IMR-90 (cell line): ENCODE measurements around the gene HADHB. TPM values are rescaled to one million over a fixed set of nuclear protein-coding genes. Genes with fewer than 3 reads are reported as not detected.

ENCODE experiments used
- ATAC-seq: fragments of 200-7000 bp; cut with Tn5 transposase; 2 replicates; pipeline ENCODE4 v1.9.1; 2020; ENCODE audit warnings: low read depth, mild to moderate bottlenecking, moderate library complexity
- BruUV-seq: library from RNA; stranded (reverse); fragments of 400-500 nt; replicated peaks from 2 replicates; lab custom pipeline; 2021; lab: Mats Ljungman, UMichigan
- CTCF ChIA-PET: fragments of 300-600 bp; formaldehyde crosslinking; extraction: SDS; loops from one replicate; lab custom pipeline; 2021; ENCODE audit warnings: antibody characterized with exemption; lab: Yijun Ruan, JAX
- POLR2A ChIA-PET: fragments of 300-600 bp; sonication (Branson Sonifier 250); formaldehyde crosslinking; loops from one replicate; lab custom pipeline; 2022; ENCODE audit warnings: antibody characterized with exemption; ENCODE audit not compliant: unreplicated experiment; lab: Charles Lee
- DNase-seq: peaks from one replicate; pipeline ENCODE4 v3.0.0; 2013
- H2AFZ ChIP-seq: replicated peaks from 2 replicates; pipeline ENCODE3; 2013; ENCODE audit warnings: low read length, mild to moderate bottlenecking; ENCODE audit not compliant: poor library complexity
- H2AK5ac ChIP-seq: 2 replicates; pipeline ENCODE4 v1.6.1; 2013; ENCODE audit warnings: low read depth, low read length, inconsistent platforms
- H2AK9ac ChIP-seq: replicated peaks from 2 replicates; pipeline ENCODE3; 2013; ENCODE audit warnings: mild to moderate bottlenecking, low read depth, low read length, moderate library complexity; ENCODE audit not compliant: poor library complexity
- H2BK120ac ChIP-seq: 2 replicates; pipeline ENCODE4 v1.6.1; 2013; ENCODE audit warnings: low read depth, low read length, inconsistent platforms
- H2BK15ac ChIP-seq: 3 replicates; pipeline ENCODE4 v1.6.1; 2013; ENCODE audit warnings: low read depth, low read length, inconsistent platforms
- H2BK20ac ChIP-seq: 2 replicates; pipeline ENCODE4 v1.6.1; 2013; ENCODE audit warnings: low read depth, mild to moderate bottlenecking, inconsistent platforms, low read length, moderate library complexity
- H2BK5ac ChIP-seq: 2 replicates; pipeline ENCODE4 v1.6.1; 2013; ENCODE audit warnings: mild to moderate bottlenecking, low read depth, low read length, inconsistent platforms; ENCODE audit not compliant: poor library complexity, severe bottlenecking
- H3K14ac ChIP-seq: replicated peaks from 2 replicates; pipeline ENCODE4 v1.6.1; 2013; ENCODE audit warnings: low read depth, low read length, inconsistent platforms
- H3K18ac ChIP-seq: 2 replicates; pipeline ENCODE4 v1.6.1; 2013; ENCODE audit warnings: low read depth, low read length, control low read depth
- H3K23ac ChIP-seq: 2 replicates; pipeline ENCODE4 v1.6.1; 2013; ENCODE audit warnings: low read depth, low read length, inconsistent platforms
- H3K27ac ChIP-seq: 2 replicates; pipeline ENCODE4 v1.5.1; 2013; ENCODE audit warnings: mild to moderate bottlenecking, control low read depth, low read length; ENCODE audit not compliant: insufficient read depth
- H3K27me3 ChIP-seq: 2 replicates; pipeline ENCODE4 v1.6.1; 2013; ENCODE audit warnings: low read length; ENCODE audit not compliant: control insufficient read depth, insufficient read depth
- H3K36me3 ChIP-seq: 2 replicates; pipeline ENCODE4 v1.6.1; 2013; ENCODE audit warnings: low read length, mixed read lengths; ENCODE audit not compliant: control insufficient read depth, insufficient read depth
- H3K4ac ChIP-seq: 2 replicates; pipeline ENCODE4 v1.6.1; 2013; ENCODE audit warnings: low read depth, low read length, inconsistent platforms
- H3K4me1 ChIP-seq: 2 replicates; pipeline ENCODE4 v1.6.1; 2013; ENCODE audit warnings: low read length, mixed read lengths; ENCODE audit not compliant: control insufficient read depth, insufficient read depth
- H3K4me2 ChIP-seq: 2 replicates; pipeline ENCODE4 v1.6.1; 2013; ENCODE audit warnings: low read depth, mild to moderate bottlenecking, control low read depth, low read length, moderate library complexity
- H3K4me3 ChIP-seq: 2 replicates; pipeline ENCODE4 v1.5.1; 2013; ENCODE audit warnings: low read depth, mild to moderate bottlenecking, control low read depth, low read length, moderate library complexity; ENCODE audit not compliant: insufficient read depth
- H3K56ac ChIP-seq: 2 replicates; pipeline ENCODE4 v1.6.1; 2013; ENCODE audit warnings: low read length, inconsistent platforms; ENCODE audit not compliant: insufficient read depth; ENCODE audit errors: extremely low read depth
- H3K79me1 ChIP-seq, 2 experiments: 2 replicates each; pipeline ENCODE4 v1.6.1; 2013; ENCODE audit warnings: low read length in 2 of 2, inconsistent platforms in 1 of 2, low read depth in 1 of 2
- H3K9ac ChIP-seq: 2 replicates; pipeline ENCODE4 v1.6.1; 2013; ENCODE audit warnings: low read depth, low read length, control low read depth
- H3K9me1 ChIP-seq: 2 replicates; pipeline ENCODE4 v1.6.1; 2013; ENCODE audit warnings: low read length, inconsistent platforms; ENCODE audit not compliant: insufficient read depth
- H3K9me3 ChIP-seq: 2 replicates; pipeline ENCODE4 v1.6.1; 2013; ENCODE audit warnings: low read length; ENCODE audit not compliant: control insufficient read depth, insufficient read depth
- H4K20me1 ChIP-seq: 2 replicates; pipeline ENCODE4 v1.6.1; 2013; ENCODE audit warnings: low read length, inconsistent platforms; ENCODE audit not compliant: insufficient read depth
- H4K5ac ChIP-seq: 2 replicates; pipeline ENCODE4 v1.6.1; 2013; ENCODE audit warnings: mild to moderate bottlenecking, low read depth, low read length, control low read depth
- H4K8ac ChIP-seq, 2 experiments: 2 replicates each; pipeline ENCODE4 v1.6.1; 2013; ENCODE audit warnings: low read depth in 2 of 2, low read length in 2 of 2, control low read depth in 1 of 2, inconsistent platforms in 1 of 2
- H4K91ac ChIP-seq: 2 replicates; pipeline ENCODE4 v1.6.1; 2013; ENCODE audit warnings: low read depth, low read length, inconsistent platforms; ENCODE audit not compliant: insufficient read depth
- MAFK ChIP-seq: IDR thresholded peaks from 2 replicates; pipeline ENCODE4 v1.6.1; 2012; ENCODE audit warnings: low read depth, low read length, improper control_type of control experiment
- RFX5 ChIP-seq: IDR thresholded peaks from 2 replicates; pipeline ENCODE4 v1.8.0; 2012; ENCODE audit warnings: low read depth, mild to moderate bottlenecking, low read length, moderate library complexity
- WGBS, 2 experiments: methylation state at CpG; one replicate each; pipeline versions ENCODE4 v1.1.5 to v1.1.7; 2013; ENCODE audit warnings: missing lambda C conversion rate in 2 of 2; ENCODE audit not compliant: insufficient read length in 1 of 2; ENCODE audit errors: extremely low coverage in 2 of 2; 5-methylcytosine and 5-hydroxymethylcytosine counted together
- dilution Hi-C: fragments of 300-500 bp; cut with HindIII; formaldehyde crosslinking; loops from one replicate; pipeline ENCODE4 v1.14.3; 2018; ENCODE audit warnings: low sequenced_read_pairs; ENCODE audit not compliant: unreplicated experiment
- in situ Hi-C: fragments of 300-500 bp; cut with MboI; formaldehyde crosslinking; loops from 3 replicates; pipeline ENCODE4 v1.14.3; 2019; ENCODE audit warnings: low sequenced_read_pairs, inconsistent platforms, mixed read lengths
- intact Hi-C: fragments of 100-400 bp; cut with micrococcal nuclease; formaldehyde crosslinking; loops from 2 replicates; pipeline ENCODE4 v1.10.0; 2022
- polyA plus RNA-seq, 3 experiments: library from polyadenylated mRNA; depleted of rRNA; stranded (reverse); fragments of >200 nt; gene quantifications; 2 replicates each; pipeline ENCODE4 v1.2.3, GENCODE V29; 2012; ENCODE audit warnings: low replicate concordance in 1 of 3
- total RNA-seq: library from RNA; depleted of rRNA; stranded (reverse); fragments of >200 nt; gene quantifications from 2 replicates; pipeline ENCODE4 v1.2.3, GENCODE V29; 2012
- TF ChIP-seq, protein P1 (sequence below): fragments of 150-350 bp; IDR thresholded peaks from 2 replicates; pipeline ENCODE4 v1.6.1; 2017; ENCODE audit warnings: mild to moderate bottlenecking, antibody characterized with exemption, low read length, low read depth

Gene HADHB
- total and polyA plus RNA-seq, 2 of the 4 experiments (the other 2 are of a cell fraction), result 67.9 to 79.8 TPM

- no peak overlapping the region for H4K5ac ChIP-seq
- POLR2A ChIA-PET, result no interaction called here
- WGBS, 2 experiments, result no CpG with 5 or more reads among the region's 1 CpG
Observed at GRCh38 chr2:26237868-26238267, 6.9 kb upstream of the HADHB start.

More at GRCh38 chr2:26237868-26238267, 6.9 kb upstream of the HADHB start:
- in situ Hi-C loops (no loop called here), dilution Hi-C loops (no loop called here), intact Hi-C loops (loop anchor here (5.0 kb wide), 1 partner anchor 36 kb away; no protein-coding TSS in a partner anchor)
- H4K20me1 ChIP-seq, result peaks cover 17% of the 10 kb centered on the region; the same call in 1 of the 2 replicates
- H4K91ac ChIP-seq, result no peak overlapping the region
- H2AK9ac ChIP-seq, result no peak overlapping the region
- H3K56ac ChIP-seq, result no peak overlapping the region
- peaks cover 5% of the 10 kb centered on the region; the same call in 1 of the 2 replicates for H3K9me1 ChIP-seq
- peaks cover 27% of the 10 kb centered on the region for H3K36me3 ChIP-seq
- no peak overlapping the region for H3K27ac ChIP-seq
- no peak overlapping the region for H3K14ac ChIP-seq
- no peak overlapping the region for H3K4me2 ChIP-seq
- H3K4me1 ChIP-seq, result peaks cover 3% of the 10 kb centered on the region; the same call in 1 of the 2 replicates
- CTCF ChIA-PET, result interaction anchor here (0.6 to 1.3 kb wide), 2 partner anchors 92 to 507 kb away, joined by 3 to 4 read pairs; no protein-coding TSS in a partner anchor
- no peak overlapping the region for H2BK15ac ChIP-seq
- no peak overlapping the region for H2BK120ac ChIP-seq
- no peak for ATAC-seq
- H3K79me1 ChIP-seq, result peaks cover 28 to 35% of the 10 kb centered on the region in 2 experiments
- TF ChIP-seq RFX5 (no peak), MAFK (no peak)
- TF ChIP-seq, protein P1, sequence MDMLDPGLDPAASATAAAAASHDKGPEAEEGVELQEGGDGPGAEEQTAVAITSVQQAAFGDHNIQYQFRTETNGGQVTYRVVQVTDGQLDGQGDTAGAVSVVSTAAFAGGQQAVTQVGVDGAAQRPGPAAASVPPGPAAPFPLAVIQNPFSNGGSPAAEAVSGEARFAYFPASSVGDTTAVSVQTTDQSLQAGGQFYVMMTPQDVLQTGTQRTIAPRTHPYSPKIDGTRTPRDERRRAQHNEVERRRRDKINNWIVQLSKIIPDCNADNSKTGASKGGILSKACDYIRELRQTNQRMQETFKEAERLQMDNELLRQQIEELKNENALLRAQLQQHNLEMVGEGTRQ, result no peak
- no peak overlapping the region for H3K4me3 ChIP-seq
- H3K18ac ChIP-seq, result no peak overlapping the region
- H2AFZ ChIP-seq, result no peak overlapping the region
- no peaks in the 10 kb centered on the region for H3K9me3 ChIP-seq
- no peak overlapping the region for H2AK5ac ChIP-seq
- no peak for DNase-seq
- H2BK20ac ChIP-seq, result no peak overlapping the region
- no peak overlapping the region for H4K8ac ChIP-seq
- H3K27me3 ChIP-seq, result no peaks in the 10 kb centered on the region
- BruUV-seq, result no TSS peak
- no peak overlapping the region for H3K9ac ChIP-seq
- H2BK5ac ChIP-seq, result no peak overlapping the region
- no peak overlapping the region for H3K23ac ChIP-seq
- H3K4ac ChIP-seq, result no peak overlapping the region
